Measurements from ENCODE around the gene NPIPB2.

Gene NPIPB2

DNA sequence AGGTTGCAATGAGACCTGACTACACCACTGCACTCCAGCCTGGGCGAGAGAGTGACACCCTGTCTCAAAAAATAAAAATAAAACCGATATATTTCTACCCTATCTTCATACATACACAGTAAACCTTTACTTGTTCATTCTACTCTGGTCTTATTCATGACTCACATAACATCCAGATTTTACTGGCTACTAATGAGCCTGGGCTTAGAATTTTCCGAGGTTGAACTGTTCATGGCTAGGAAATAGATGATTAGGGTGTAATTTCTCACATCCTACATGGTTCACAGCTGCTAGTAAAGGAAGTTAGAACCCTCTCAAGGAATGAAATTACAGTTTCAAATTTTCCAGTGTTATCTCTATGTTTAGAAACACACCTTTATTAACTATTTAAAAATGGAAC, 40.8 kb downstream of the NPIPB2 start:
- DNase-seq (ENCODE audit: low read depth): no peak

DNA sequence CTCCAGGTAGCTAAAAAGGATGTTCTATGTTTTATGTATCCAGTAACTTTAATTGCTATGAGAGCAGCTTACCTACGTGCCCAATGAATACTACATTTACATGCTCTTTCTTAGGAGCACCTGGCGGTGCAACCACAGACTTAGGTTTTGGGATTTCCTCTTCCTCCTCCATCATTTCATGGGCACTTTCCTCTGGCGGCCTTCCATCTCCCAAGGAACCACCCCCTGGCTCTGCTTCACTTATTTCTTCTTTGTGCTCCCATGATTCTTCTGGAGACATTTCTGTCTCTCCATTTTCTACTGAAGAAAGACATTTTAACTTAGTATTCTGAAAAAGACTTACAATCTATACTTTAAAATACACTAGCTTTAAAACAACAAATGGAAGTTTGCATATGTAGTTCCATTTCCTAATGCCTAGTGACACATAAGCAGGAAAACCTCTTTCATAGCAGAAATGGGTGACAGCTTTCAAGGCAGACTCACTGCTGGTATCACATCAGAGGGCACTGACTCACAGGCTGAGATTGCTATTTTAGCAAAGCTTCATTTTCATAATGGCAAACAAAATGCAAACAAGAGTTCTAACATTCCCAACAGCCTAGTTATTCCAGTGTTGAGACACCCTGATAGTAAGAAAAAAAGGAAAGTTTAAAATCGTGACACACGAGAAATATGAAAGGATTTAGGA, 45.2 kb downstream of the NPIPB2 start:
- no peak for DNase-seq (ENCODE audit: low read depth)

DNA sequence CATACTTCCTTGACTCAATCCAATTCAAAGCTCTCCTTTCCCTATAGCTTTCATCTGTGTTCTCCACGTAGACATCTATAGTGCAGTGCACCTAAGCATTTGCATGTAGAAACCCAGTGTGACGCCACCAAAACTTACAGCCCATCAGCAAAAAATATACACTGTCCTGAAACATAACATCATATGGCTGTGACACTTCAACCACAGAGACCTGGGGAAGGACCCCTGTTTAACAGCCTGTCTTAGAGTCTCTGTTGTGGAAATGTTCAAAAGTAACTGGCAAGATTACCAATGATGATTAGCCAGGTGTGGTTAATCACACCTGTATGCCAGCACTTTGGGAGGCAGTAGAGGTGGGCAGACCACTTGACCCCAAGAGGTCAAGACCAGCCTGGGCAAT, 48.3 kb downstream of the NPIPB2 start:
- no peak for DNase-seq (ENCODE audit: low read depth)

DNA sequence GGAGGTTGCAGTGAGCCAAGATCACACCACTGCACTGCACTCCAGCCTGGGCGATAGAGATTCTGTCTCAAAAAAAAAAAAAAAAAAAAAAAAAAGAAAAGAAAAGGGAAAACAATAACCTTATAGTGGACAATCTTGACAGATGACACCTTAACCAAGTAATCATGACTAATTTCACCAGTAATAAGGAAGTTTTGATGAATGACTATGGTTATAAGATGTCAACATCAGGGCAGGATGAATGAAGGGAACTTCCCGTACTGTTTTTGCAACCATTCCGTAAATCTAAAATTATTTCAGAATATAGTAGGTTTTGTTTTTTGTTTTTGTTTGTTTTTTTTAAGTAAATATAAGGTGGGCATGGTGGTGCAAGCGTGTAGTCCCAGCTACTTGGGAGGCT, 49.1 kb downstream of the NPIPB2 start:
- no peak for DNase-seq (ENCODE audit: low read depth)

DNA sequence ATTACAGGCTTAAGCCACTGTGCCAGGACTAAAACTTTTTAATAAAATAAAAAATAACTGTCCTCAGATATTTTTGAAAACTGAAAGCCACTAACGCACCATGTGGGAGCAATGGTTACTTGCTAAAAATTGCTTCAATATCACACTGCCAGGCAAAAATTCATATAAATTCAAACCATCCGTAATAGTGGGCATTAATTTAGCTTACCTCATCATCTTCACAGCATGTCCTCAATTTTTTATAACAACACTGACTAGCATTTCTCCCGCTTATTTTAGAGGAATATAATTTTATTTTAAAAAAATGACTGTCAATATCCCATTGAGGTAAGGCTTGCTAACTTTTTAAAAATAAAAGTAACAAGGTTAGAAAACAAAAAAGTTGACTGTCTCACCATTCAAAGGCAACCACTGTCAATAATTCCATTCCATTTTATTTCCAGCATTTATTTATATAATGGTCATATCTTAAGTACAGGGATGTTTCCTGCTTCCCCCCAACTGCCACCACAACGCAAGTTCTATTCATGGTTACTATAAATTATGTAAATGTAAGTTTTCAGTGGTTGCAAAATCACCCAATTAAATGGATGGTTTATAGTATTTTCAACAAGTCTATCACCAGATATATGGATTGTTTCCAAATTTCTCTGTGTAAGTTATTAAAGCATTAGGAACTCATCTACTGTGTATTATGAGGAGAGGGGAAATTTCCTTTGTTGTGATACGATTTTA, 51.4 kb downstream of the NPIPB2 start:
- no peak for DNase-seq (ENCODE audit: low read depth)

DNA sequence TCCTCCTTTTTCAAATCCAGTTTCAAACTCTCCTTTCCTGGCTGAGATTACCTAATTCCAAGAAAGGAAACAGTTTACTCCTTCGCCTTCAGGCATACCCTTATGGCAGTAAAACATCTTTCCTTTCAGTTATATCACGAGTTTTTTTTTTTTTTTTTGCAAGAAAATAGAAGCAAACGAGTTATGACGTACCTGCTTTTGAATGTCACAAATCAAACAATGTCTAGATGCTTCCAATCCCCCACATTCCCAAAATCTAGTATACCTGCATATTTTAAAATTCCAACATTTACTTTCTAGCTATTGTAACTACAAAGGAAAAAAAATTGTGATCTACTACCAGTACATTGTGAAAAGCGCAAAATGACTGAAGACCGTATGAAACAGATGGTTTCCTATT, 55.0 kb downstream of the NPIPB2 start:
- DNase-seq (ENCODE audit: low read depth): no peak

DNA sequence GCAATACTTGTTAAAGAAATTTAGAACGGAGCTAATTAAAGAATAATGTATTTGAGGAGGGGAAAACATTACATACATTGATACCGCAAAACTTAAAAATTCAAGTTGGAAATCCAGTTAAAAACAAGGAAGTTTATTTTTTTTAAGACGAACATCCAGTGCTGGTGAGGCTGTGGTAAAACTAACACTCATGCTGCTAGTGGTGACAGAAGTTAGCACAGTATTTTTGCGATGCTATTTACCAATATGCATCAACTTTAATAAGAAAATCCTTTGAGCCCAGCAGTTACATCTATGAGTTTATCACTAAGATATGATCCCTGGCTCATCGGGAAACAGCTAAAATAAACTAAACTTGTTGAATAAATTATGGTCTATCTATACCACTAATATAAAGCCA, 57.8 kb downstream of the NPIPB2 start:
- DNase-seq (ENCODE audit: low read depth): no peak

DNA sequence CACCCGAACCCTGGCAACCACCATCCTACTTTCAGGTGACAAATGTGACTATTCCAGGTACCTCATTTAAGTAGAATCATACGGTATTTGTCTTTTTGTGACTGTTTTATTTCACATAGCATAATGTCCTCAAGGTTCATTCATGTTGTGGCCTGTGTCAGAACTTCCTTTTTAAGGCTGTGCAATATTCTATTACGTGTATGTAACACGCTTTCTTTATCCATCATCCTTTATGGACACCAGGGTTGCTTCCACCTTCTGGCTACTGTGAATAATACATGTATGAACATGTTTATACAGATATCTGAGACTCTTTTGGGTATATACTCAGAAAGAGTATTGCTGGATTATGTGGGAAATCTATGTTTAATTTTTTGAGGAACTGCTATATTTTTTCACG, 61.8 kb downstream of the NPIPB2 start:
- no peak for DNase-seq (ENCODE audit: low read depth)

DNA sequence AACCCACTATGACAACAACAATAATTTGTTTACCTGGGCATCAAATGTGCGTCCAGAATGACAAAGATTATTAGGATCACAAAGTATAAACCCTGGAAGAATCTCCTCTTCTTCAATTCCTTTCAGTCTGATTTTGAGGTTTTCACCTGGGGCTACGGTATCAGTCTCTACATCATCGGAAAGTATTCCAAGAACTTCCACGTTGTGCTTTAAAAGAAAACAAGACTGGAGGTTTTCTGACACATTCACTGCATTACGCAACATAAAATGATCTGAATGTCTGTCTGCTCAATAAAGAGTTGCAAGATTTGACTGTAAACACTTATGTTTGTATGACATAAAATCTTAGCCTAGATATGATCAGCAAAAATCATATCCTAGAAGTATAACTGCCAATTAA, 64.5 kb downstream of the NPIPB2 start:
- DNase-seq (ENCODE audit: low read depth): no peak
